MCF 10A (cell line): ENCODE data around the gene NBEAL2. TPM values are rescaled to one million over a fixed set of nuclear protein-coding genes. Genes with fewer than 3 reads are reported as not detected.

ENCODE experiments used
- BruUV-seq: library from RNA; stranded (reverse); fragments of 400-500 nt; replicated peaks from 2 replicates; lab custom pipeline; 2021; lab: Mats Ljungman, UMichigan
- CTCF ChIA-PET: fragments of 300-600 bp; sonication (Branson Sonifier 250); formaldehyde crosslinking; extraction: SDS; loops from one replicate; lab custom pipeline; 2021; ENCODE audit warnings: antibody characterized with exemption, inconsistent platforms; lab: Yijun Ruan, JAX
- POLR2A ChIA-PET: fragments of 300-600, 350-650 bp; sonication (Branson Sonifier 250); formaldehyde crosslinking; extraction: SDS; loops from one replicate; lab custom pipeline; 2020; ENCODE audit warnings: antibody characterized with exemption, inconsistent platforms; lab: Yijun Ruan, JAX
- DNase-seq: peaks from one replicate; pipeline ENCODE4 v3.0.0-alpha.2; 2018; ENCODE audit not compliant: unreplicated experiment
- H3K27ac Mint-ChIP-seq: one replicate; pipeline ENCODE4 v1.8.0; 2022; ENCODE audit warnings: mild to moderate bottlenecking, low read depth, mixed read lengths; ENCODE audit not compliant: unreplicated experiment
- H3K27me3 Mint-ChIP-seq: one replicate; pipeline ENCODE4 v1.8.0; 2022; ENCODE audit warnings: mixed read lengths; ENCODE audit not compliant: insufficient read depth, unreplicated experiment
- H3K36me3 Mint-ChIP-seq: one replicate; pipeline ENCODE4 v1.8.0; 2022; ENCODE audit warnings: mild to moderate bottlenecking, moderate library complexity, mixed read lengths; ENCODE audit not compliant: insufficient read depth, unreplicated experiment
- H3K4me1 Mint-ChIP-seq: one replicate; pipeline ENCODE4 v1.8.0; 2022; ENCODE audit warnings: mixed read lengths; ENCODE audit not compliant: insufficient read depth, unreplicated experiment
- H3K4me3 Mint-ChIP-seq: one replicate; pipeline ENCODE4 v1.8.0; 2022; ENCODE audit warnings: mild to moderate bottlenecking, moderate library complexity, mixed read lengths; ENCODE audit not compliant: unreplicated experiment
- H3K9me3 Mint-ChIP-seq: one replicate; pipeline ENCODE4 v1.8.0; 2022; ENCODE audit warnings: mixed read lengths; ENCODE audit not compliant: unreplicated experiment
- intact Hi-C: fragments of 100-400 bp; cut with micrococcal nuclease; formaldehyde crosslinking; loops from 2 replicates; pipeline ENCODE4 v1.14.1; 2022
- total RNA-seq: library from RNA; stranded (reverse); gene quantifications from 2 replicates; pipeline ENCODE4 v1.2.3, GENCODE V29; 2022
- TF ChIP-seq, protein P1 (sequence below): fragments of 200-600 bp; IDR thresholded peaks from one replicate; pipeline ENCODE4 v1.8.0; 2022; ENCODE audit warnings: antibody characterized with exemption, mild to moderate bottlenecking; ENCODE audit not compliant: unreplicated experiment

The NBEAL2 gene
- total RNA-seq, 1 experiment from 2014 or later: 14.2 TPM

DNA sequence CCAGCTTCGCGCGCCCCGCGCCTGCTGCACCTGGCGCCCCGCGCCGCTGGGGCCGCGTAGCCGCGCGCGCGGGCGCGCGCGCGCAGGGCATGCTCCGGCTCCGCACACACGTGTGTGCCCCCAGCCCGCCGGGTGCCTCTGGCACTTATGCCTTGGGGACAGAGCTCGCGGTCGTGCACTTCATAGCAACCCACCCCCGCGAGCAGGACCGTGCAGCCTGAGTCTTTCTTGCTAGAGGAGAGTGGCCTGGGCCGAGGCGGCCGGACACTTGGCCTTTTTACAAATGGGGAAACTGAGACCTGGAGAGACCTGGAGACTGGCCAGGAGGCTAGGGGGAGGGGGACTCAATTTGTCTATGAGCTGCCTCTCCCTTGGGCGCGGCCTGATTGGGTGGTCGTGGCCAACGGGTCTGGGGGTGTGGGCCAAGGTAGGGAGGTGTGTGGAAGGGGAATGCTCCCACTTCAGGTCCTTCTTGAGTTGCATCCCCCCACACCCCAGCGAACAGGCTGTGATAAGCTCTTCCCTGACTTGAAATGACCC lies 562 bp downstream of the NBEAL2 start:
- intact Hi-C loops: no loop called here
- Mint-ChIP-seq H3K27me3 (no peaks in the 10 kb centered on the region), H3K36me3 (peaks cover 20% of the 10 kb centered on the region), H3K27ac (peak overlapping the region; percentile 49), H3K4me3 (peak overlapping the region; percentile 76), H3K4me1 (peaks cover 15% of the 10 kb centered on the region), H3K9me3 (no peaks in the 10 kb centered on the region)
- no peak for DNase-seq
- CTCF ChIA-PET: interaction anchor here (0.6 kb wide), 1 partner anchor 441 kb away, joined by 3 read pairs; no protein-coding TSS in a partner anchor
- POLR2A ChIA-PET: interaction anchor here (0.7 to 3.5 kb wide), 13 partner anchors 10 to 400 kb away, joined by 3 to 21 read pairs (median 6); partner anchors contain the start of genes ALS2CL and PTPN23
- TF ChIP-seq, protein P1, sequence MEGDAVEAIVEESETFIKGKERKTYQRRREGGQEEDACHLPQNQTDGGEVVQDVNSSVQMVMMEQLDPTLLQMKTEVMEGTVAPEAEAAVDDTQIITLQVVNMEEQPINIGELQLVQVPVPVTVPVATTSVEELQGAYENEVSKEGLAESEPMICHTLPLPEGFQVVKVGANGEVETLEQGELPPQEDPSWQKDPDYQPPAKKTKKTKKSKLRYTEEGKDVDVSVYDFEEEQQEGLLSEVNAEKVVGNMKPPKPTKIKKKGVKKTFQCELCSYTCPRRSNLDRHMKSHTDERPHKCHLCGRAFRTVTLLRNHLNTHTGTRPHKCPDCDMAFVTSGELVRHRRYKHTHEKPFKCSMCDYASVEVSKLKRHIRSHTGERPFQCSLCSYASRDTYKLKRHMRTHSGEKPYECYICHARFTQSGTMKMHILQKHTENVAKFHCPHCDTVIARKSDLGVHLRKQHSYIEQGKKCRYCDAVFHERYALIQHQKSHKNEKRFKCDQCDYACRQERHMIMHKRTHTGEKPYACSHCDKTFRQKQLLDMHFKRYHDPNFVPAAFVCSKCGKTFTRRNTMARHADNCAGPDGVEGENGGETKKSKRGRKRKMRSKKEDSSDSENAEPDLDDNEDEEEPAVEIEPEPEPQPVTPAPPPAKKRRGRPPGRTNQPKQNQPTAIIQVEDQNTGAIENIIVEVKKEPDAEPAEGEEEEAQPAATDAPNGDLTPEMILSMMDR: no peak
- BruUV-seq: no TSS peak

DNA sequence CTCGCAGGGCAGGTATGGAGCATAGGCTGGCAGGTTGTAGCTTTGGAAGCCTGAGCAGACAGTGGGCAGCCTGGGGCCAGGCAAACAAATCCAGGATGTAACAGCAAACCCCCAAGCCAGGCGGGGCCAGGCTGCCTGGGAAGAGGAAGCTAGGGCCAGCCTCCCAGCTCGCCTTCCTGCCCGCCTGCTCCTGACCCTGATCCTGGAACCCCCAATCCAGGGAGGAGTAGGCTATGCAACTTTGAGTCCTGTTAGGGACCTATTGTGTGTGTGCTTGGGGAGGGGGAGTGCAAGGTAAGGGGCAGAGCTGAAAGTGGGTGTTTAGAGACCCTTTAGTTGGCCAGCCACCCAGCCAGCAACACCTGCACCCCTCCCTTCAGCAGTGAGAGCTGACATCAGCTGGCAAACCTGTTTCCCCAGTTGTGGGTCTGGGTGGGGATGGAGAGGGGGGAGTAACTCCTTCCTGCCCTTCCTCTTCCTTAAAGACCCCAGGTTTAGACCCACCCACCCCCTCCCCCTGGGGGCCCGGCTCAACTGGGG lies 2.5 kb downstream of the NBEAL2 start:
- Mint-ChIP-seq H3K9me3 (no peaks in the 10 kb centered on the region), H3K27me3 (no peaks in the 10 kb centered on the region), H3K27ac (peak overlapping the region; percentile 49), H3K36me3 (peaks cover 8% of the 10 kb centered on the region), H3K4me1 (peaks cover 22% of the 10 kb centered on the region), H3K4me3 (no peak overlapping the region)
- TF ChIP-seq, protein P1: no peak
- DNase-seq: no peak
- ChIA-PET POLR2A (interaction anchor here (0.6 to 0.9 kb wide), 3 partner anchors 49 to 461 kb away, joined by 3 read pairs; no protein-coding TSS in a partner anchor), CTCF (interaction anchor here (0.6 kb wide), 3 partner anchors 46 to 395 kb away, joined by 3 to 4 read pairs (median 3); no protein-coding TSS in a partner anchor)
- intact Hi-C loops: no loop called here
- no TSS peak for BruUV-seq

DNA sequence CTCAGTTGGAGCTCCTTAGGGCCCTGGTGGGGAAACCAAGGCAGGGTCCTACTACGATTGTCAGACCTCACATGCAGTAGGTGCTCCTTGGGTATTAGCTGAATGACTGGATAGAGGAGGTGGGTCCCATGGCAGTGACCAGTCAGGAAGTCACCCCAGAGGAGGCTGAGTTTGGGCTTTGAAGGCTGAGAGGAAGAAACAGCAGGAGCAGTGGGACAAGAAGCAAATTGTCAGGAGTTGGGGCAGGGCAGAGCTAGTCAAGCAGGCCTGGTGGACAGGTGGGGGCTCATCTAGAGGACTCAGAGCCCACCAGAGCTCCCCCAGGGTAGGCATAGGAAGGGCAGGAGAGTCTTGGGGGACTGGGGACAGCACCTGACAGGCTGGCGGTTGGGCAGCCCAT lies 3.1 kb downstream of the NBEAL2 start:
- intact Hi-C loops: no loop called here
- ChIA-PET CTCF (interaction anchor here (0.6 kb wide), 2 partner anchors 47 to 53 kb away, joined by 3 read pairs; no protein-coding TSS in a partner anchor), POLR2A (interaction anchor here (0.6 kb wide), 2 partner anchors 403 to 461 kb away, joined by 3 read pairs; no protein-coding TSS in a partner anchor)
- Mint-ChIP-seq H3K4me1 (peaks cover 19% of the 10 kb centered on the region), H3K36me3 (peaks cover 6% of the 10 kb centered on the region), H3K9me3 (no peaks in the 10 kb centered on the region), H3K27ac (peak overlapping the region; percentile 49), H3K4me3 (no peak overlapping the region), H3K27me3 (no peaks in the 10 kb centered on the region)
- DNase-seq: no peak
- BruUV-seq: no TSS peak
- TF ChIP-seq, protein P1: no peak

DNA sequence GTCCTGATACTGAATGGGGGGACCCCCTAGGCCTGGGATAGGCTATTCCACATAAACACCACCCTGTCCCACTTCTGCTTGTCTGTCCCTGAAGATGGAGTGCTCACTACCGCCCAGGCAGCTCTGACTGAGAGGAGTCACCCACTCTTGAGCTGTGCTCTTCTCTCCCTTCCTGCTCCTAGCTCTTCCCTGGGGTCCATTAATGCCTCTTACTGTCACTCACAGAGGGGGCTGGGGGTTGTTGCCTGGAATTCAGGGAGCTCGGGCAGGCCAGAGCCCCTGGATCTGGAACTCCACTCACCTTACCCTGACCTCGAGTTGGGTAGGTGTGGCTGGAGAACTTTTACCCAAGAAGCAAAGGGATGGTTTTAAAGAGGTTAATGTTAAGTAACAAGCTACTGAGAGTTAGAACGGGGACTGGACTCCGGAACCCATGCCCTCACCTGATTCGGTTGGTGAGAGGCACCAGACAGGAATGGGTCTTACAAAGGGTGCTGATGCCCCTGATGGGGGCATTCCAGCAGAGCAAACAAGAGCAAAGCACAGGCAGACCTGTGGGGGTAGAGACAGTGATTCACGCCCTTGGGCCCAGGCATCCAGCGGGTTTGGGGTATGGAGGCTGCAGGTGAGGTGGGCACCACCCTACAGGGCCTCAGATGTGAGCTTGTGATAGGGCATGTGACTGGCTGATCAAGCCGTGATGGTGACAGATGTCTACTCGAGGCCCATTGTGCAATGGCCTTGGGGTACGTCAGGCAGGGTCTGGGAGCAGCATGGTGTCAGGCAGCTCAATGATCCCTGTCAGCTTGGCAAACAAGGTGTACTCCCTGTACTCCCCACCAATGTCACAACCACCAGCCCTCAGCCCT lies 5.4 kb downstream of the NBEAL2 start:
- H3K4me1 Mint-ChIP-seq: peaks cover 17% of the 10 kb centered on the region
- no peak overlapping the region for H3K27ac Mint-ChIP-seq
- ChIA-PET CTCF (interaction anchor here (0.6 to 0.7 kb wide), 3 partner anchors 19 to 321 kb away, joined by 3 to 4 read pairs (median 3); no protein-coding TSS in a partner anchor), POLR2A (interaction anchor here (0.6 kb wide), 2 partner anchors 91 to 338 kb away, joined by 3 read pairs; no protein-coding TSS in a partner anchor)
- TF ChIP-seq, protein P1: no peak
- peaks cover 10% of the 10 kb centered on the region for H3K36me3 Mint-ChIP-seq
- intact Hi-C loops: no loop called here
- no peaks in the 10 kb centered on the region for H3K27me3 Mint-ChIP-seq
- no peak for DNase-seq
- no peak overlapping the region for H3K4me3 Mint-ChIP-seq
- no TSS peak for BruUV-seq
- no peaks in the 10 kb centered on the region for H3K9me3 Mint-ChIP-seq
